T-helper 1 cell (primary cell): ENCODE data around the gene BBX.
"Not testable (repeated sequence)": the region's sequence is repeated elsewhere in the genome, so short reads cannot be mapped to it uniquely, and the experiment has no call there.

ENCODE experiments used
- DNase-seq, 5 donors: peaks; one replicate each; pipeline ENCODE4 v3.0.0-alpha.2; 2012 to 2020

The BBX gene

GRCh38 chr3:107810171-107811071, 287.7 kb downstream of the BBX start:
- DNase-seq = peak in 1 of 5 donors; percentile 19

GRCh38 chr3:107813026-107813425, 290.3 kb downstream of the BBX start:
- DNase-seq = no peak

DNA sequence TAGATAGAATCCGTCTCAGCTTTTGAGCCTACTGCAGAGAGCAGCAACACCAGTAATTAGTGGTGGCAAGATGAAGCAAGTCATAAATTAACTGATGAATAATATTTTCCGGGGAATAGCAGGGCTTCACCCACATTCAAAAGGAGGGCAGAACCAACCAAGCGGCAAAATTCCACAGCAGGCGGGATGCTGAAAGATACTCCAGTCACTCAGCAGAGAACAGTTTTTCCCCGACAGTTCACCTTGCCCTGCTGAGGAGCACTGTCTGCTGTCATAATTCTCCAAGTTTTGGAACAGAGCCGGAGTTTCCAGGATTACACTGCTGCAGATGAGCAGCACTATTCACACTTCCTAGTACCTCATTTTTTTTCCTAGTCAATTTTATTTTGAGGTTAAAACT, 293.3 kb downstream of the BBX start:
- no peak for DNase-seq

DNA sequence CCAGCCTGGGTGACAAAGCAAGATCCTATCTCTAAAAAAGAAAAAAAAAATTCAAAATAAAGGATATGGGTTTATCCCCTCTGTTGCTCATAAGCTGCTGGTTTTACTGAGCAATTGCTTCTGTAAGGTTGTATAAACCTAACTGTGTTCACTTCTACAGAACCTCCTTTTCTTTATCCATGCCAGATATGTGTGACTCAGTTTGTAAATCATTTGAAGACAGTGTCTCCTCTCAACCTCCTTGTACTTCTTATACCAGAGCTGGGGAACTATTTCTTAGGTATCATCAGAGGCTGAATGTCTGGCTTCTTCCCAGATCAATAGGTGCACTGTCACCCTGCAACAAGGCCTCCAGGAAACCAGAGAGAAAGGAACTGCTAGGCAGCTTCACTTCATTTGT, 294.3 kb downstream of the BBX start:
- DNase-seq = no peak

- no peak for DNase-seq
Measured at GRCh38 chr3:107818025-107818424, 295.3 kb downstream of the BBX start.

DNA sequence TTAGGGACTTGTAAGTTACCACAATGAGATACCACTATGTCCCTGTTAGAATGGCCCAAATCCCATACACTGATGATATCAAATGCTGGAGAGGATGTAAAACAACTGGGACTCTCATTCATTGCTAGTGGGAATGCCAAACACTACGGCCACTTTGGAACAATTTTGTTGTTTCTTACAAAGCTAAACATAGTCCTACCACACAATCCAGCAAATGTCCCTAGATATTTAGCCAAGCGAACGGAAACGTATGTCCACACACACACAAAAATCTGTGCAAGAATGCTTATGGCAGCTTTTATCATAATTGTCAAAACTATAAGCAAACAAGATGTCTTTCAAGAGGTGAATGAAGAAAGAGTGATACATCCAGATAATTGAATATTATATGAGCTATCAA, 296.9 kb downstream of the BBX start:
- no peak for DNase-seq

DNA sequence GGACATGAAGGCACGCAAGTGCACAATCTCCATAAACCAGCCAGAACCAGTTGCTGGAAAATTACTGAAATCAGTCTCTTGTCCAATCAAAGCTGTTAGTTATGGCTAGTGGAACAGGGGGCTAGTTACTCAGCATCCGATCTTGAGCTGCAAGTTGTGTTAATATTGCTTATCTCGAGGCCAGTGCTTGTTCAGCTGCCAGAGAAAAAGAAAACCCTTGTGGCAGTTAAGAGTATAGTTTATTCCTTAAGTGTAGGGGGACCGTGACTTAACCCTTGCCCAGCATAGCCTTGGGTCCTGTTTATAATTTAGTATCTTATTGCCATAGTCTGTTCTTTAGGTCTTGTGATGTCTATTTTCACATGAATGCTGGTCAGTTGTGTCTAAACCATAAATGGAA, 299.5 kb downstream of the BBX start:
- no peak for DNase-seq

DNA sequence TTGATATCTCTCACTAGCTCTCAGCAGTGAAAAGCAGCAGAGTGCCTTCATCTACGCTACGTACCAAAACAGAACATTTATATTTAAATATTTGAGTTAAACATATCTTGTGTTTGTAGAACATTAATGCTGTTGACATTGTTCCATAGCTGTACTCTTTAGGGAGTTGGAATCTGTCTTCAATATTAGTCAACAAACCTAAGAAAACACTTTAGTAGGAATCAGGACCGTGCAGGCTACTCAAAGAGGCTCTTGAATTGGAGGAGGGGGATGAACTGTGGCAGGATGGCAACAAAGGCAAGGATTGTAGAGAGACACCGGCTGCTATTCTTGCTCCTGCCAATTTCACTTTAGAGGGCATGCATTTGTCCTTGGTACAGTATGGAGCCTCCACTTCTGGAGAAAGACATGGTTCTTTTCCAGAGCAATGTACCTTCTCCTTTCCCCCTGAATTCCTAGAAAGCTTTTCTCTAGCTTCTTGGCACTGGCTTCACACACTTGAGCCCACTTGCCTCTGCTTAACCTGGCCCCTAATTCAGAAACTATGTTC, 302.1 kb downstream of the BBX start:
- no peak for DNase-seq

DNA sequence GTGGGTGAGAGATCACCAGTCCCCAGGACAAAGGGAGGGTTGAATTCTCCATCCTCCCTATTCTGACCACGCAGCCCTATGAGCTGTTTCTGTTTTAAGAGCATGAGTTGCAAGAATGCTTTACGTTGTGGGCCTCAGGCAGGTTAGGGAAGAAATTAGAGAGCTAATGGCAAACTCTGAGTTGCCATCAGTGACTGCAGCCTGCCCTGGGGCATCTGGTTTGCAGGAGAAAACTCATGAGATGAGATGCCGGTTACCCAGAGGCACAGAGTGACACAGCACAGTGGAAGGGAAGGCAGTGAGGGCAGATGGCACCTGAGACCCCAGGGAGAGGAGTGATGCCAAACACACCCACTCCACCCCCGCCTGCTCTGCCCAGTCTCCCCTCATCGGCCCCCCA, 302.8 kb downstream of the BBX start:
- no peak for DNase-seq

DNA sequence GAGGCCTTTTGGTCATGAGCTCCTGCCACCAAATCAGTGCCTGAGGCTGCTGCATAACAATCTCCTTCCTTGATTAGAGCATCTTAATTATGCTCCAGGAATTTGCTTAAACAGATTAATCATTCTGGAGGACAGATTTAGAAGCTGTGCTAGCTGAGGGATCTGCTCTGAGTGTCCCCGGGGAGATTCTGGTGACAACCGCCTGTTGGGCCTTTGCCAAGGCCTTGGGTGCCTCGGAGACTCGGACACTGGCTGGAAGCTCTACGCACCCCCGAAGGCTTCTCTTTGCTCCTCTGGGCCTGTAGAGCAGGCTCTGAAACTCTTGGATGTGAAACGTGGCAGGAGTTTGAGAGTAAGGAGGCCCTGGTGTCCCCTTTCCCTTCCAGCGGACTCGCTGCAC, 304.0 kb downstream of the BBX start:
- DNase-seq = no peak

- no peak for DNase-seq
Measured at GRCh38 chr3:107829185-107829584, 306.4 kb downstream of the BBX start.

DNA sequence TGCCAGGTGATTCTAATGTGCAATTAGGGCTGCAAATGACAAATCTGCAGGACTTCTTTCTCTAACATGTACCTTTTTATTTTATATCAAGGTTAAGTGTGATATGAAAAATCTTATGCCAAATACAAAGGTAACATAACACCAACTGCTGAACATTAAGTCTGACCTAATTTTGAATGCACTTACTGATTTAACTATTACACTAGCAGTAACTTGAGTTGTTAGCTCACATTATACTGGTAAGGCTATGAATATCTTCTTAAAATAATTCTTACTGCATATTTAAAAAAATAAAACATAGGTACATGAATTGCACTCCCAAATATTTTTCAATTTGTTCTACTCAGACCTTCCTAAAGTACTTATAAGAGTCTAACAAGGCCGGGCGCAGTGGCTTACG, 308.8 kb downstream of the BBX start:
- DNase-seq = no peak

GRCh38 chr3:107833043-107833442, 310.3 kb downstream of the BBX start:
- DNase-seq = no peak

DNA sequence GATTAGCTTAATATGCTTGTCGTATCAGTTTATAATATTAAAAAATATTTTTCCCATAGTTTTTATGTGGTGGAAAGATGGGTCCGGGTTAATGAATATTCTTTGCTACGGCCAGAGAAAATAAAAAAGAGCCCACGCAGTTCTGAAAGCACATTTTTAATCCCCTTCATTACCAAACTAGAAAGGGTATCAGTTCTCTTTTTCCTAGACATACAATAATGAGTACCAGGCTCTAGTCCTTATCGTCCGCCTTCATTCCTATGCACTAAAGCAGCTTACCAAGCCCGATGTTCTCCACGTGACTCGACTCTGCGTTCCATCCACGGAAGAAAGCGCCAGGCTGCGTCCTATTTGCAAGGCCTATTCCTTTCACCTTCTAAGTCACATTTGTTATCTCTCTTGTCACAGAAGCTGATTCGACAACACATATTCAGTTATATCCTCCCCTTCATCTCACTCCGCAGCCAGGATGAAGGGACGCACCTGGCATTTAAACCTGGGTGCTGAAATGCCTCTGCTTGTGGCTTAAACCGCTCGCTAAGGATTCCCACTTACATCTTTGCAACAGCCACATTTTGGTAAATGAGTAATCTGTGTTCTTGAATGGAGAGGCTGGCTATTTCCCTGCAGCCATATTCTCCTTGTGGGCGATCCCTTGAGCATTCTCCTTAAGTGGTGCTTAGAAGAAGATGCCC, 311.1 kb downstream of the BBX start:
- DNase-seq = no peak

- not testable (repeated sequence) for DNase-seq
Measured at GRCh38 chr3:107835001-107835400, 312.2 kb downstream of the BBX start.

DNA sequence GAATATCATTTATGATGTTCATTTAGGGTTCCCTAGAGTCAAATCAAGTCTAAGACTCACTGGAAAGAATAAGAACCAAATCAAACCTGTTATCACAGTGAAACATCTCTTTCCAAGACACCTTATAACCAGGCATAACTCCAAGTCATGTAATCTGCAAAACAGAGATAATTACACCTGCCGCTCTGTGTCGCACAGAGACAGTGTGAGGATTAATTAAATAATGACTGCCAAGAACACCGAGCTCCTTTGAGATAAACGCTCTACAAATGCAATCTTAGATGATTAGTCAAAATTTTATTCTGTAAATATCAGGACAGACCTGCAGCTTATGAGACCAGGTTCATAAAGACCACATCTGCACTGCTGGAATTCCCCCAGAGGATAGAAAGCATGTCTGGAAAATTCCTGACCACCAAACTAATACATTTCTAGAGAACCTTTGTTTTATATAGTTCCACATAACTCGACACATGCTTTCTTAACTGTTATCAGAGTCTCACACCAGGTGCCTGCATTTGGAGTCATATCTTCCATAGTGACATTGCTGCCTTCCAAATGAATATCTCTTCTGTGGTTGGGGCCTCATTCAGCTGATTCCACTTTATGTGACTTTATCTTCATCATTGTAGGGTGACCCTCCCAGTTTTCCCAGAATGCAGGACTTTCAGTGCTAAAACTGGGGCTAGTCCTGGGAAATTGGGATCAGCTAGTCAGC, 315.3 kb downstream of the BBX start:
- no peak for DNase-seq

- no peak for DNase-seq
Measured at GRCh38 chr3:107841831-107842230, 319.1 kb downstream of the BBX start.

DNA sequence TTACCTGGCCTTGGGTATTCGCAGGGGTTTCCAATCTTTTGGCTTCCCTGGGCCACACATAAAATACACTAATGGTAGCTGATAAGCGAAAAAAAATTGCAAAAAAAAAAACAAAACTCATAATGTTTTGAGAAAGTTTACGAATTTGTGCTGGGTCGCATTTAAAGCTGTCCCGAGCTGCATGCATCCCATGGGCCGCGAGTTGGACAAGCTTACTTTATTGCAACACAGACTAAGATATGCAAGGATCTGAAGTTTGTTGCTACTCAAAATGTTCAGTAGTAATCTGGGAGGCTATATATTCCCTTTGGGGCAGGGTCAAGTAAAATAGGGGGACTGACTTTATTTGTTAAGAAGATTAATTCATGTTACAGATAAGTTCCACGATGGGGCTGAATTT, 320.2 kb downstream of the BBX start:
- DNase-seq = no peak

DNA sequence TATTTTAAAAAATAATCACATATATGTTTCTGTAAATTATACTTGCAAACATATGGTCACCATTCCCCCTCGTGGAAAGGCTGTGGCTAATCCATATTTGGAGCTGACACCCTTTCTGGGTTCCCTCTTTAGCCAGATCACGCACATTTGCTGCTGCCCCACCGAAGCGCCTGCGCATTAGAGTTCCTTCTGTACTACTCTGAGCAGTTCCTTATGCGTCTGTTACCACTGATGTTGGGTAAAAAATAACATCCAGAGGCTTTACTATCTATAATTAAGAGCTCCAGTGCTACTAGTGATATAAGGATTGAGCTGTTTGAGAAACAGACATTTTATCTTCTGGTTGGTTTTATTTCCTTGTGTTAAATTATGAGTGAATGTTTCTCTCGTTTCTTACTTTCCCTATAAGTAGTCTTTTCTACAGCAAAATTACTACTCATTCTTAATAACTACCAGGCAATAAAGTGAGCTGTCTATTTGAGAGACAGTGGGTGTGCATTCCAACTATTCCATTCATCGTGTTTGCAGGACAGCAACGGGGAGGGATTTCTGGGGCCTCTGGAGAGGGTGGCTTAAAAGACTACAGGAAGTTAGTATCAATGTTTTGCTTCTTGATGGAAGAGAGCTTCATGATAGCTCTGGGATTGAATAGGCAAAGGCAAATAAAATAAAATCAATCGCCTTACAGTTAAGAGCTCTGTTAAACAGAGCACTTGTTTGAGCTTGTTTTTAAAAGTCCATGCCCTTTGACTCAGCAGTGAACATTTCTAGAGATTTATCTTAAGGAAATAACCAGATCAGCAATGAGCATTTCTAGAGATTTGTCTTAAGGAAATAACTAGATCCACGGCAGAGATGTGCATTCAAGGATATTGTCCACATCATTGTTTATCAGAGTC, 322.9 kb downstream of the BBX start:
- DNase-seq = no peak

- DNase-seq = peak in 2 of 5 donors; percentile 3 to 6
Measured at GRCh38 chr3:107846279-107846852, 323.6 kb downstream of the BBX start.

- DNase-seq = no peak
Measured at GRCh38 chr3:107847791-107848190, 325.0 kb downstream of the BBX start.
